ENCODE measurements around the gene VPS13A. TPM values are rescaled to one million over a fixed set of nuclear protein-coding genes. Genes with fewer than 3 reads are reported as not detected.

The VPS13A gene
- total RNA-seq, 1 experiment from 2014 or later: 52.8 TPM

- Histone ChIP-seq H3K9me2 (ENCODE audit: insufficient read depth) (no peaks in the 10 kb centered on the region), H2AFZ (ENCODE audit: low read depth, low read length, poor library complexity, severe bottlenecking) (no peak overlapping the region), H3K9me3 (ENCODE audit: control insufficient read depth in 1 of 2, insufficient read depth in 1 of 2, low read depth in 1 of 2, low read length in 2 of 2) (no peaks in the 10 kb centered on the region), H3K4me2 (ENCODE audit: low read length) (no peak overlapping the region), H3K27ac (ENCODE audit: low read depth, low read length) (no peak overlapping the region), H3K36me3 (ENCODE audit: control insufficient read depth in 1 of 2, insufficient read depth in 2 of 2, low read length in 2 of 2) (no peaks in the 10 kb centered on the region), H3K79me2 (ENCODE audit: insufficient read depth, low read length) (no peaks in the 10 kb centered on the region), H3K9ac (ENCODE audit: low read length) (no peak overlapping the region), H4K20me1 (ENCODE audit: insufficient read depth) (no peaks in the 10 kb centered on the region), H3K4me3 (replicated peaks in 1 of 2; ENCODE audit: low read depth in 1 of 2, low read length in 2 of 2) (no peak overlapping the region), H3K27me3 (ENCODE audit: insufficient read depth, low read length) (no peaks in the 10 kb centered on the region), H3K4me1 (ENCODE audit: control insufficient read depth in 1 of 2, insufficient read depth in 2 of 2, low read length in 2 of 2) (no peaks in the 10 kb centered on the region)
- DNase-seq (ENCODE audit: low read depth, low spot score) (no peak), ATAC-seq (no peak)
- no TSS peak for BruUV-seq (replicated peaks)
- intact Hi-C loops (cut with micrococcal nuclease): no loop called here
- RAD21 ChIA-PET (ENCODE audit: low non-redundant PET in 1 of 2, low total read pairs in 2 of 2, uncharacterized antibody in 2 of 2, unreplicated experiment in 2 of 2): no interaction called here
- CTCF ChIA-PET: interaction anchor here (1.3 kb wide), 1 partner anchor 20 kb away, joined by 4 read pairs; no protein-coding TSS in a partner anchor
- TF ChIP-seq CBX3 (IDR thresholded peaks at IDR 0.05; ENCODE audit: low read depth) (no peak), ZNF274 (IDR thresholded peaks at IDR 0.05; ENCODE audit: low read depth, low read length) (no peak), SP1 (IDR thresholded peaks at IDR 0.05; ENCODE audit: low read depth) (no peak)
- TF ChIP-seq, protein P1, sequence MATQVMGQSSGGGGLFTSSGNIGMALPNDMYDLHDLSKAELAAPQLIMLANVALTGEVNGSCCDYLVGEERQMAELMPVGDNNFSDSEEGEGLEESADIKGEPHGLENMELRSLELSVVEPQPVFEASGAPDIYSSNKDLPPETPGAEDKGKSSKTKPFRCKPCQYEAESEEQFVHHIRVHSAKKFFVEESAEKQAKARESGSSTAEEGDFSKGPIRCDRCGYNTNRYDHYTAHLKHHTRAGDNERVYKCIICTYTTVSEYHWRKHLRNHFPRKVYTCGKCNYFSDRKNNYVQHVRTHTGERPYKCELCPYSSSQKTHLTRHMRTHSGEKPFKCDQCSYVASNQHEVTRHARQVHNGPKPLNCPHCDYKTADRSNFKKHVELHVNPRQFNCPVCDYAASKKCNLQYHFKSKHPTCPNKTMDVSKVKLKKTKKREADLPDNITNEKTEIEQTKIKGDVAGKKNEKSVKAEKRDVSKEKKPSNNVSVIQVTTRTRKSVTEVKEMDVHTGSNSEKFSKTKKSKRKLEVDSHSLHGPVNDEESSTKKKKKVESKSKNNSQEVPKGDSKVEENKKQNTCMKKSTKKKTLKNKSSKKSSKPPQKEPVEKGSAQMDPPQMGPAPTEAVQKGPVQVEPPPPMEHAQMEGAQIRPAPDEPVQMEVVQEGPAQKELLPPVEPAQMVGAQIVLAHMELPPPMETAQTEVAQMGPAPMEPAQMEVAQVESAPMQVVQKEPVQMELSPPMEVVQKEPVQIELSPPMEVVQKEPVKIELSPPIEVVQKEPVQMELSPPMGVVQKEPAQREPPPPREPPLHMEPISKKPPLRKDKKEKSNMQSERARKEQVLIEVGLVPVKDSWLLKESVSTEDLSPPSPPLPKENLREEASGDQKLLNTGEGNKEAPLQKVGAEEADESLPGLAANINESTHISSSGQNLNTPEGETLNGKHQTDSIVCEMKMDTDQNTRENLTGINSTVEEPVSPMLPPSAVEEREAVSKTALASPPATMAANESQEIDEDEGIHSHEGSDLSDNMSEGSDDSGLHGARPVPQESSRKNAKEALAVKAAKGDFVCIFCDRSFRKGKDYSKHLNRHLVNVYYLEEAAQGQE (IDR thresholded peaks at IDR 0.05; ENCODE audit: low read depth): no peak
- POLR2A ChIA-PET: no interaction called here
Measured at GRCh38 chr9:77170991-77171699, 6.2 kb upstream of the VPS13A start.

GRCh38 chr9:77175151-77175550 lies 2.2 kb upstream of the VPS13A start:
- H3K4me2 ChIP-seq (ENCODE audit: low read length): no peak overlapping the region
- TF ChIP-seq SP1 (IDR thresholded peaks at IDR 0.05; ENCODE audit: low read depth): no peak
- TF ChIP-seq YY1 (IDR thresholded peaks at IDR 0.05; ENCODE audit: extremely low read depth, insufficient replicate concordance, low read depth, low read length): no peak
- no peak for TF ChIP-seq ZFX (IDR thresholded peaks at IDR 0.05)
- no peak for TF ChIP-seq CBX3 (IDR thresholded peaks at IDR 0.05; ENCODE audit: low read depth)
- no peak for TF ChIP-seq EZH2phosphoT487 (IDR thresholded peaks at IDR 0.05; ENCODE audit: borderline replicate concordance)
- H2AFZ ChIP-seq (ENCODE audit: low read depth, low read length, poor library complexity, severe bottlenecking): no peak overlapping the region
- no peaks in the 10 kb centered on the region for H3K9me2 ChIP-seq (ENCODE audit: insufficient read depth)
- CTCF ChIA-PET: no interaction called here
- H3K9me3 ChIP-seq (ENCODE audit: control insufficient read depth in 1 of 2, insufficient read depth in 1 of 2, low read depth in 1 of 2, low read length in 2 of 2): no peaks in the 10 kb centered on the region
- no peak overlapping the region for H3K4me3 ChIP-seq (replicated peaks in 1 of 2; ENCODE audit: low read depth in 1 of 2, low read length in 2 of 2)
- H3K27ac ChIP-seq (ENCODE audit: low read depth, low read length): no peak overlapping the region
- intact Hi-C loops (cut with micrococcal nuclease): no loop called here
- H4K20me1 ChIP-seq (ENCODE audit: insufficient read depth): no peaks in the 10 kb centered on the region
- ATAC-seq (no peak), DNase-seq (ENCODE audit: low read depth, low spot score) (no peak)
- peaks cover 4 to 14% of the 10 kb centered on the region in 2 experiments; a peak in 2 of 4 replicates for H3K4me1 ChIP-seq (ENCODE audit: control insufficient read depth in 1 of 2, insufficient read depth in 2 of 2, low read length in 2 of 2)
- no peaks in the 10 kb centered on the region for H3K27me3 ChIP-seq (ENCODE audit: insufficient read depth, low read length)
- H3K36me3 ChIP-seq (ENCODE audit: control insufficient read depth in 1 of 2, insufficient read depth in 2 of 2, low read length in 2 of 2): no peaks in the 10 kb centered on the region
- peaks cover 27% of the 10 kb centered on the region for H3K79me2 ChIP-seq (ENCODE audit: insufficient read depth, low read length)
- RAD21 ChIA-PET (ENCODE audit: low non-redundant PET in 1 of 2, low total read pairs in 2 of 2, uncharacterized antibody in 2 of 2, unreplicated experiment in 2 of 2): no interaction called here
- no TSS peak for BruUV-seq (replicated peaks)
- POLR2A ChIA-PET: no interaction called here
- H3K9ac ChIP-seq (ENCODE audit: low read length): no peak overlapping the region

All from HCT116 (cell line).